Measurements from ENCODE around the gene AMD1.

DNA sequence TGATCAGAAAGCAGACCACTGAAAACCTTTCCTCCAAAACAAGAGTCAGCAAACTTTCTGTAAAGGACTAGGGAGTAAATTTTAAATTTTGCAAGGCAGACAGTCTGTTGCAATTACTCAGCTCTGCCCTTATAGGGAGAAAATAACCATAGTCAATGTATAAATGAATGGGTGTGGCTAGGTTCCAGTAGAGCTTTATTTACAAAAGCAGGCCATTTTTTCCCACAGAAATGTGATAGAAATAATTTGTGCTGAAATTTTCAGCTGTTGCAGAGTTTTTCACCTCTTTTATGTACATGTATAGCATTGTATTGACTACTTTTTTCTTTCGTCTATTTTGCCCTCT, 7.7 kb downstream of the AMD1 start:
- TF ChIP-seq, protein P1, sequence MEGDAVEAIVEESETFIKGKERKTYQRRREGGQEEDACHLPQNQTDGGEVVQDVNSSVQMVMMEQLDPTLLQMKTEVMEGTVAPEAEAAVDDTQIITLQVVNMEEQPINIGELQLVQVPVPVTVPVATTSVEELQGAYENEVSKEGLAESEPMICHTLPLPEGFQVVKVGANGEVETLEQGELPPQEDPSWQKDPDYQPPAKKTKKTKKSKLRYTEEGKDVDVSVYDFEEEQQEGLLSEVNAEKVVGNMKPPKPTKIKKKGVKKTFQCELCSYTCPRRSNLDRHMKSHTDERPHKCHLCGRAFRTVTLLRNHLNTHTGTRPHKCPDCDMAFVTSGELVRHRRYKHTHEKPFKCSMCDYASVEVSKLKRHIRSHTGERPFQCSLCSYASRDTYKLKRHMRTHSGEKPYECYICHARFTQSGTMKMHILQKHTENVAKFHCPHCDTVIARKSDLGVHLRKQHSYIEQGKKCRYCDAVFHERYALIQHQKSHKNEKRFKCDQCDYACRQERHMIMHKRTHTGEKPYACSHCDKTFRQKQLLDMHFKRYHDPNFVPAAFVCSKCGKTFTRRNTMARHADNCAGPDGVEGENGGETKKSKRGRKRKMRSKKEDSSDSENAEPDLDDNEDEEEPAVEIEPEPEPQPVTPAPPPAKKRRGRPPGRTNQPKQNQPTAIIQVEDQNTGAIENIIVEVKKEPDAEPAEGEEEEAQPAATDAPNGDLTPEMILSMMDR (IDR thresholded peaks at IDR 0.05), result no peak
- no peak for TF ChIP-seq POLR2A (IDR thresholded peaks at IDR 0.05)

Measured in testis (tissue), 2 donors.